ENCODE results near the gene NELFCD.

- TF ChIP-seq CTCF (IDR thresholded peaks at IDR 0.05 in 4 of 5, conservative IDR thresholded peaks at IDR 0.05 in 1 of 5): peak in 1 of 5 experiments; percentile 8
- TF ChIP-seq POLR2A (IDR thresholded peaks at IDR 0.05): peak; percentile 67 to 74
Measured at GRCh38 chr20:59042151-59042795, 61.2 kb downstream of the NELFCD start, which contains the start of gene PRELID3B.
